Smooth muscle cell (in vitro differentiated cells): ENCODE measurements around the gene KRT6A. TPM values are rescaled to one million over a fixed set of nuclear protein-coding genes. Genes with fewer than 3 reads are reported as not detected.

Experiments
- DNase-seq: peaks from one replicate; lab custom pipeline; 2025; ENCODE audit not compliant: unreplicated experiment; lab: John Stamatoyannopoulos, UW
- H2AFZ ChIP-seq: fragments of 200-600 bp; sonication (generic); 2 replicates; pipeline ENCODE4 v1.6.0; 2016; ENCODE audit warnings: antibody characterized with exemption, low read depth, mild to moderate bottlenecking
- H3F3A ChIP-seq: fragments of 200-600 bp; sonication (generic); 2 replicates; pipeline ENCODE4 v1.6.0; 2017; ENCODE audit warnings: antibody characterized with exemption, low read depth
- H3K27ac ChIP-seq: fragments of 200-600 bp; sonication (generic); 2 replicates; pipeline ENCODE4 v1.5.1; 2016; ENCODE audit warnings: low read depth, mild to moderate bottlenecking
- H3K27me3 ChIP-seq: fragments of 200-600 bp; sonication (generic); 2 replicates; pipeline ENCODE4 v1.6.1; 2016; ENCODE audit warnings: low read depth, mild to moderate bottlenecking
- H3K36me3 ChIP-seq: fragments of 200-600 bp; sonication (generic); 2 replicates; pipeline ENCODE4 v1.5.1; 2016; ENCODE audit warnings: low read depth
- H3K4me1 ChIP-seq: fragments of 200-600 bp; sonication (generic); 2 replicates; pipeline ENCODE4 v1.5.1; 2016; ENCODE audit warnings: low read depth
- H3K4me2 ChIP-seq: fragments of 200-600 bp; sonication (generic); 2 replicates; pipeline ENCODE4 v1.6.0; 2016; ENCODE audit warnings: mild to moderate bottlenecking
- H3K4me3 ChIP-seq: fragments of 200-600 bp; sonication (generic); 2 replicates; pipeline ENCODE4 v1.5.1; 2016; ENCODE audit warnings: mild to moderate bottlenecking
- H3K79me2 ChIP-seq: fragments of 200-600 bp; sonication (generic); 2 replicates; pipeline ENCODE4 v1.6.0; 2016; ENCODE audit warnings: low read depth, mild to moderate bottlenecking
- H3K9ac ChIP-seq: fragments of 200-600 bp; sonication (generic); 2 replicates; pipeline ENCODE4 v1.6.0; 2016; ENCODE audit warnings: low read depth
- H3K9me3 ChIP-seq: fragments of 200-600 bp; sonication (generic); replicated peaks from 2 replicates; pipeline ENCODE4 v1.5.1; 2016; ENCODE audit warnings: low read depth
- H4K20me1 ChIP-seq: fragments of 200-600 bp; sonication (generic); 2 replicates; pipeline ENCODE4 v1.6.0; 2016; ENCODE audit warnings: low read depth
- WGBS: methylation state at CpG from one replicate; pipeline ENCODE4 v1.1.7; 2016; ENCODE audit warnings: low lambda C conversion rate; 5-methylcytosine and 5-hydroxymethylcytosine counted together
- polyA plus RNA-seq: library from polyadenylated mRNA; unstranded; fragments of >200 nt; fragmentation: Nextera tagmentation; extraction: Ambion mirVana; gene quantifications from 2 replicates; pipeline ENCODE4 v1.2.1, GENCODE V29; 2016
- total RNA-seq: library from RNA; depleted of rRNA; stranded (reverse); fragments of >200 nt; gene quantifications from 2 replicates; pipeline ENCODE4 v1.2.3, GENCODE V29; 2014
- TF ChIP-seq, protein P1 (sequence below): fragments of 200-600 bp; sonication (generic); IDR thresholded peaks from 2 replicates; pipeline ENCODE4 v1.5.1; 2017; ENCODE audit warnings: borderline replicate concordance, mild to moderate bottlenecking, antibody characterized with exemption; ENCODE audit not compliant: insufficient read depth, poor library complexity, severe bottlenecking

KRT6A gene
- total and polyA plus RNA-seq, 2 experiments from 2014 or later, result 460 to 1,128 TPM

DNA sequence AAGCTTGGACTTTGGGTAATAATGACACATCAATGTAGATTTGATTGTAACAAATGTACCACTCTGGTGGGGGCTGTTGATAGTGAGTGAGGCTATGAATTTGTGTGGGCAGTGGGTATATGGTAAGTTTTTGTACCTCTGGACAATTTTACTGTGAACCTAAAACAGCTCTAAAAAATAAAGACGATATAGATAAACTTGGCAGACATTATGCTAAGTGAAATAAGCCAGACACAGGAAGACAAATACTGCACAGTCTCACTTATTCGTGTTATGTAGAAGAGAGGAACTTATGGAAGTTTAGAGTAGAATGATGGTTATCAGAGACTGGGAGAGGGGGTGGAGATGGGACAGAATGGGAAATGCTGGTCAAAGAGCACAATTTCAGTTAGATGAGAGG is 28.2 kb downstream of the KRT6A start:
- Histone ChIP-seq H4K20me1 (no peaks in the 10 kb centered on the region), H3K9ac (no peak overlapping the region), H3K27me3 (peaks cover under 1% of the 10 kb centered on the region), H3K9me3 (no peaks in the 10 kb centered on the region), H3K4me1 (no peaks in the 10 kb centered on the region), H3K27ac (no peak overlapping the region), H3K4me2 (no peak overlapping the region), H3F3A (no peaks in the 10 kb centered on the region), H2AFZ (no peak overlapping the region), H3K4me3 (no peak overlapping the region), H3K79me2 (no peaks in the 10 kb centered on the region), H3K36me3 (no peaks in the 10 kb centered on the region)
- WGBS, result 24% methylated on average over 2 of the region's 2 CpGs
- TF ChIP-seq, protein P1, sequence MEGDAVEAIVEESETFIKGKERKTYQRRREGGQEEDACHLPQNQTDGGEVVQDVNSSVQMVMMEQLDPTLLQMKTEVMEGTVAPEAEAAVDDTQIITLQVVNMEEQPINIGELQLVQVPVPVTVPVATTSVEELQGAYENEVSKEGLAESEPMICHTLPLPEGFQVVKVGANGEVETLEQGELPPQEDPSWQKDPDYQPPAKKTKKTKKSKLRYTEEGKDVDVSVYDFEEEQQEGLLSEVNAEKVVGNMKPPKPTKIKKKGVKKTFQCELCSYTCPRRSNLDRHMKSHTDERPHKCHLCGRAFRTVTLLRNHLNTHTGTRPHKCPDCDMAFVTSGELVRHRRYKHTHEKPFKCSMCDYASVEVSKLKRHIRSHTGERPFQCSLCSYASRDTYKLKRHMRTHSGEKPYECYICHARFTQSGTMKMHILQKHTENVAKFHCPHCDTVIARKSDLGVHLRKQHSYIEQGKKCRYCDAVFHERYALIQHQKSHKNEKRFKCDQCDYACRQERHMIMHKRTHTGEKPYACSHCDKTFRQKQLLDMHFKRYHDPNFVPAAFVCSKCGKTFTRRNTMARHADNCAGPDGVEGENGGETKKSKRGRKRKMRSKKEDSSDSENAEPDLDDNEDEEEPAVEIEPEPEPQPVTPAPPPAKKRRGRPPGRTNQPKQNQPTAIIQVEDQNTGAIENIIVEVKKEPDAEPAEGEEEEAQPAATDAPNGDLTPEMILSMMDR, result no peak
- no peak for DNase-seq

DNA sequence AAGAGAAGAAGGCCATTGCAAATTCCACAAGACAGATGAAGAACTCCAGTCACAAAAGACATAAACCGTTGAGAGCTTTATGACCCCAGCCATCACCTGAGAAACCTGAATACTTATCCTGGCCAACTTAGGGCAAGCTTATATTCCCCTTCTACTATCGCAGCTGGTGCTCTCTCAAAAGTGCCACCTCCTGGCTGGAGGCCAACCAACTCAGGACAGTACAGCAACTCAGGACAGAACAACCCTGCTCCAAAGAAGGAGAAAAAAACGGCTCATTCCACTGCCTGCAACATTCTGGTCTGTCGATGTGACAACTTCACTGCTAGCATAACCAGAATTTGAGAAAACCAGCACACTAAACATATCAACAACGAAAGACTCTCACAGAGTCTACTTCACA is 31.4 kb downstream of the KRT6A start:
- no peak overlapping the region for H2AFZ ChIP-seq
- no peak overlapping the region for H3K27ac ChIP-seq
- no peaks in the 10 kb centered on the region for H3K36me3 ChIP-seq
- TF ChIP-seq, protein P1, result no peak
- DNase-seq, result no peak
- no peaks in the 10 kb centered on the region for H3F3A ChIP-seq
- no peak overlapping the region for H3K4me2 ChIP-seq
- no peaks in the 10 kb centered on the region for H3K4me1 ChIP-seq
- H3K27me3 ChIP-seq, result no peaks in the 10 kb centered on the region
- no peak overlapping the region for H3K9ac ChIP-seq
- 72% methylated on average over 5 of the region's 5 CpGs for WGBS
- no peak overlapping the region for H3K4me3 ChIP-seq
- no peaks in the 10 kb centered on the region for H3K9me3 ChIP-seq
- no peaks in the 10 kb centered on the region for H4K20me1 ChIP-seq
- H3K79me2 ChIP-seq, result no peaks in the 10 kb centered on the region

DNA sequence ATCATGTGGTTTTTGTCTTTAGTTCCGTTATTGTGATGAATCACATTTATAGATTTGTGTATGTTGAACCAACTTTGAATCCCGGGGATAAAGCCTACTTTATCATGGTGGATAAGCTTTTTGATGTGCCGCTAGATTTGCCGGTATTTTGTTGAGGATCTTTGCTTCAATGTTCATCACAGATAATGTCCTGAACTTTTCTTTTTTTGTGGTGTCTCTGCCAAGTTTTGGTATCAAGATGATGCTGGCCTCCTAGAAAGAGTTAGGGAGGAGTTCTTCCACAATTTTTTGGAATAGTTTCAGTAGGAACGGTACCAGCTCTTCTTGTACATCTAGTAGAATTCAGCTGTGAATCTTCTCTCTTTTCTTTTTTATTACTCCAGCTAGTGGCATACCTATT is 34.2 kb downstream of the KRT6A start:
- Histone ChIP-seq H3K27ac (no peak overlapping the region), H3K27me3 (no peaks in the 10 kb centered on the region), H3K9me3 (no peaks in the 10 kb centered on the region), H3K4me1 (peaks cover 8% of the 10 kb centered on the region), H2AFZ (no peak overlapping the region), H3K79me2 (no peaks in the 10 kb centered on the region), H3K4me2 (no peak overlapping the region), H3K36me3 (no peaks in the 10 kb centered on the region), H3F3A (no peaks in the 10 kb centered on the region), H4K20me1 (no peaks in the 10 kb centered on the region), H3K9ac (no peak overlapping the region), H3K4me3 (no peak overlapping the region)
- no peak for DNase-seq
- WGBS, result 89% methylated on average over 5 of the region's 5 CpGs
- TF ChIP-seq, protein P1, result no peak

DNA sequence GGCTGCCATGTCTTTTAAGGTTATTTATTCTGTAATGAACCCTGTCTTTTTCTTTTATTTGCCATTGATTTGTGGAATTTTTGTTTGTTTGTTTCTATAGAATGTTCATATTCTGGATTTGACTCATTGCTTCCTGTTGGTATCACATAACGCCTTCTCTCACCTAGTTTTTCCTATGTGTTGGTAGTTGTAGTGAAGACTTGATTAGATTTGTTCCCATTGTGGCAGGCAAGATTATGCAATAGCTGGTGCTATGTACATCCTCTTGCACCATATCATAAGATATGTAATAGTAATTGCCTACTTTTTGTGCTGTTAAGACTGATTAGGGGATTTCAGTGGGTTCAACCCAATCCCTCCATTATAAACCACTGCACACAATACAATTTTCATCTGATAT is 37.2 kb downstream of the KRT6A start:
- no peaks in the 10 kb centered on the region for H3K36me3 ChIP-seq
- no peaks in the 10 kb centered on the region for H3K9me3 ChIP-seq
- no peak overlapping the region for H3K27ac ChIP-seq
- H3K9ac ChIP-seq, result no peak overlapping the region
- peaks cover 8% of the 10 kb centered on the region for H3K4me1 ChIP-seq
- no peaks in the 10 kb centered on the region for H3F3A ChIP-seq
- H3K79me2 ChIP-seq, result no peaks in the 10 kb centered on the region
- H3K4me3 ChIP-seq, result no peak overlapping the region
- H2AFZ ChIP-seq, result no peak overlapping the region
- 83% methylated on average over 1 of the region's 1 CpG for WGBS
- no peak overlapping the region for H3K4me2 ChIP-seq
- H4K20me1 ChIP-seq, result no peaks in the 10 kb centered on the region
- TF ChIP-seq, protein P1, result no peak
- no peak for DNase-seq
- H3K27me3 ChIP-seq, result no peaks in the 10 kb centered on the region
